ENCODE data around the gene SCAMP3.
"Not testable (repeated sequence)": the region's sequence is repeated elsewhere in the genome, so short reads cannot be mapped to it uniquely, and the experiment has no call there.

Gene SCAMP3

DNA sequence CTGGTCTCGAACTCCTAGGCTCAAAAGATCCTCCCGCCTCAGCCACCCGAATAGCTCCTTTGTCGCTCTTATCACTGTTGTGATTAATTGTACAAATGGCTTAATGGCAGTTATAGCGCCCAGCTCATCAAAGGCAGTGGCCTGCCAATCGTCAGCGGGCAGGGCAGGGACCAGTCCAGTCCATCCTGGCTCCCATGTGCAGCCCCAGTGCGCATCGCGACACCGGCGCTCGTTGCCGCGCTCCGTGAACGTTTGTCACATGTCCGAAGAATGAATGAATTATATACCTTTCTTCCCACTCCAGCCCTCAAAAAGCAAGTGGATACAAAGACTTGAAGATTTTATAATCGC is 35.3 kb downstream of the SCAMP3 start:
- no peak for DNase-seq

DNA sequence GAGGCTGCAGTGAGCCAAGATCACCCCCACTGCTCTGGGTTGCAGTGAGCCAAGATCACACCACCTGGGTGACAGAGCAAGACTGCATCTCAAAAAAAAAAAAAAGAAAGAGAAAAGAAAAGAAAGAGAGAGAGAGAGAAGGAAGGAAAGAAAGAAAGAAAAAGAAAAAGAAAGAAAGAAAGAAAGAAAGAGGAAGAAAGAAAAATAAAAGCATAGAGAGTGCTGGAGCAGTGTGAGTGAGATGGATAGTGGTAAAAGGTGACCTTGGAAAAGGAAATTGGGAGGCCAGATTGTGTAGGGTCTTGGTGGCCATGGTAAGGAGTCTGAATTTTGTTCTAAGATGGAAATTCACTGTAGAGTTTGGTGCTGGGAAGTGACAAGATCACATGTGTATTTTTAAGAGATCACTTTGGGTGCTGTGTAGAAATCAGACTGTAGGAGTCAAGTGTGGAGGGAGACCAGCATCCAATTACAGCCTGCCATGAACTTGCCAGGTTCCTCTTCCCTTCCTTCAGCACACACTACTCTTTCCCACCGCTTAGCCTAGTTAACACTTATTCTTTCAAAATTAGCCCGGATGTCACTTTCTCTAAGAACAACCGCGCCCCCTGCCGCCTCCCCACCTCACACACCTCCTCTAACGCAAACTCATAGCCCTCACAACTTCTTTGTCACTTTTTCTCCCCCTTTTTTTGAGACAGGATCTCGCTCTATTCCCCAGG is 35.8 kb downstream of the SCAMP3 start:
- peak; percentile 86 for DNase-seq

DNA sequence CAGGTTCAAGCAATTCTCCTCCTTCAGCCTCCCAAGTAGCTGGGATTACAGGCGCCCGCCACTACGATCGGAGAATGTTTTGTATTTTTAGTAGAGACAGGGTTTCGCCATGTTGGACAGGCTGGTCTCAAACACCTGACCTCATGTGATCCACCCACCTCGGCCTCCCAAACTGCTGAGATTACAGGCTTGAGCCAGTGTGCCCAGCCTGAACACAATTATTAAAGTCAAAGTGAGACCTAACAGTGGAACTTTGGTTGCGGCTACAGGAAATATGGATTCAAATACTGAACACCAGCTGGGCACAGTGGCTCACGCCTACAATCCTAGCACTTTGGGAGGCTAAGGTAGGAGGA is 36.8 kb downstream of the SCAMP3 start:
- DNase-seq, result not testable (repeated sequence)

DNA sequence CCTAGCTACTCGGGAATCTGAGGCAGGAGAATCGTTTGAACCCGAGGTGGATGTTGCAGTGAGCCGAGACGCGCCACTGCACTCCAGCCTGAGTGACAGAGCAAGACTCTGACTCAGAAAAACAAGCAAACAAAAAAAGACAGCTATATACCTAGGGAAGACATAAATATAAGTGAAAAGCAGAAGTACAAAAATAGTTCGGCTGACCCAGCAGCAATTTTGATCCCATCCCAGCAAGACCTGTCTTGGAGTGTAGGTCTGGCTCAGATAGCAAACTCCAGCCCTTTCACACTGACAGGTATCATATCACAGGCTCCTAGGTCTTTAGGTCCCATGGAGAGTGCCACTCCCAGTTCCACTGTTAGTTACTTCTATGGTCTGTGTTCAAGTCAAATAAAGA is 39.1 kb downstream of the SCAMP3 start:
- DNase-seq, result no peak

DNA sequence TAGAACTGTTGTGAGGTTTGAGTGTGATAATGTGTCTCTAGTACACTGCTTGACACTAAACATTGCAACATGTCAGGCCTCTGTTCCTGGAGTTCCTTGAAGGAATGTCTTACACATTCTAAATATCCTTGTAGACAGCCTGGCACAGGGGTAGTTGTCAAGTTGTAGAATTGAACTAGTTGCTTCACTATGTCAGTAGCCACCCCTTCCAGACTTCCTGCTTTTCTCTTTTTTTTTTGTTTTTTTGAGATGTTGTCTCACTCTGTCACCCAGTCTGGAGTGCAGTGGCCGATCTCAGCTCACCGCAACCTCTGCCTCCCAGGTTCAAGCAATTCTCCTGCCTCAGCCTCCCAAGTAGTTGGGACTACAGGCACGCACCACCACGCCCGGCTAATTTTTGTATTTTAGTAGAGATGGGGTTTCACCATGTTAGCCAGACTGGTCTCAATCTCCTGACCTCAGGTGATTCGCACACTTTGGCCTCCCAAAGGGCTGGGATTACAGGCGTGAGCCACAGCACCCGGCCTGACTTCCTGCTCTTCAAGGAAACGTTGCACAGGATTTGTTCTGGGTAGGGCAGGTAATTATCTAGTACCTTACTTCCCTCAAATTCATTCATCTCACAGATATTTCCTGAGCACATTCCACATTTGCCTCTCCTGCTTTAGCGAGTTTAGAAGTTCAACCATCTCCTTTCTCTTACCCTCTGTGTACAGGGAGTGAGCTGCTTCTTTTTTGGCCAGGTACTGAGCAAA is 41.8 kb downstream of the SCAMP3 start:
- not testable (repeated sequence) for DNase-seq

DNA sequence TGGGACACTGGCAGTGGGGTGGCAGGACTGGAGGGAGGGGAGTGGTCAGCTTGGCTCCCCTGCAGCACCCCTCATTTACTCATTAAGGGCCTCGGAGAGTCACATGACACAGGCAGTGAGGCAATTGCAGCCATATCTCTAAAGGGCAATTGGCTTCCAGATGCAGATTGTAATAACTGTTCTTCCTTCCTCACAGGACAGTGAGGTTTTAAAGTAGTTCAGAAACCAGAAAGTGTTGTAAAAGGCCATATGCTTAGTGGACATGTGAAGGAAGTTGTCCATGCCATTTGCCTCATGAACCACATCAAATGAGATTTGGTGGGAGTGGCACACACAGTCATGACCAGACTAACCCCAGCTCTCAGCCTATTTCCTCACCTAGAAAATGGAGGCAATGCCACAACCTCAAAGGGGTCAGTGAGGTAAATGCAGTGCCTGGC is 42.5 kb downstream of the SCAMP3 start:
- DNase-seq, result no peak

DNA sequence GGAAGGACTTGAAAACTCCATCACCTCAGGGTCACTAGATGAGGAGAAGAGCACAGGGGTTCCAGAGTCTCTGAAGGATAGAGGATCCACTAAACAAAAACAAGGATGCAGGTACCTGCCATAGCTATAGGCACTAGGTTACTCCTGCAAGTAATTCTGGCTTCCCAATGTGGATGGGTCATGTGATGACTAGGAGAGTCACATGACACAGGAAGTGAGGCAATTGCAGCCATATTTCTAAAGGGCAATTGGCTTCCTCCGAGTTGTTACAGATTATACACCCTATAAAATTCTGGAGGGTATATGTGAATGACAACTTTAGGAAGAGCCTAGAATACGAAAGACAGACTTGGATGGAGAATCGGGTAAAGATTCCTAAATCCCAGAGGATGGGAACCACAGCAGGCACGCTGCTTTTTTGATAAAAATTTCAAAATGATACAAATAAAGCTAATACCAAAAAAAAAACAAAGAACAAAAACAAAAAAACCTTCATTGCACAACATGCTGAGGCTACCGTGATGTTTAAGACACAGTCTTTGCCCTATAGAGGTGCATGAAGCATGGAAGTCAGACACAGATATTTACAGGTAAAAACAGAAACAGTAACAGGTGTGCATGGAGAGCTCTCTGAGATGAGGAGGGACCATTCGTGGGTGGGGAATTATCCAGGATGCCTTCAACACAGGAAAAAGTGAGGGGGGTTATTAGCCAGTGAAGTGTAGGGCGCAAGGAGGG is 43.1 kb downstream of the SCAMP3 start:
- peak; percentile 60 for DNase-seq

DNA sequence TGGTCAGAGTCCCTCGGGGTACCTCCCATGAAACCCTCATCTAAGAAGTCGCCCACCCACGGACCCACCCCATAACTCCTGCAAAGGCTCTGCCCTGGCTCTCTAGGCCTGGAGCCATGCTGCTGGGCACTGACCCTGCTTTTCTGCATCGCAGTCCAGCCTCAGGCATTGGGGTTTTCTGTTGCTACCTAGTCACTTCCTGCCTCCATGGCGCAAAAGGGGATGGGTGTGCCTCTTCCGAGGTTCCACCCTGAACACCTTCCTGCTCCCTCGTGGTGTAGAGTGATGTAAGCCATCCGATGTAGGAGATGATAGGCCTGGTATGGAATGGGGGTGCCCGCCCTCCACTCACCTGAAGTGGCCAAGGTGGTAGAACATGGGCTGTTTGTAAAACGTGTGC is 47.5 kb downstream of the SCAMP3 start:
- not testable (repeated sequence) for DNase-seq

DNA sequence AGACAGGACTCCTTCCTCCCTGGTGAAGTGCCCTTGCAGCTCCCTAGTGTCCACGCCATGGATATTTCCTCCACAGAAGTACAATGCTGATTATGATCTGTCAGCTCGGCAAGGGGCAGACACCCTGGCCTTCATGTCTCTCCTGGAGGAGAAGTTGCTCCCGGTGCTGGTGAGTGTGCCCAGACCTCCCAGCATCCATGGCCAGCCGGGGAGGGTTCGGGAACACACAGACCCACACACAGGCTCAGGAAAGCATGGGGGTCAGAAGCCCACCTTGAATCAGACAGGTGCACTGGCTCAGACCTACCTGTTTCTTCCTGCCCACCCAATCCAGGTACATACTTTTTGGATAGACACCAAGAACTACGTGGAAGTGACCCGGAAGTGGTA is 50.1 kb downstream of the SCAMP3 start:
- not testable (repeated sequence) for DNase-seq

DNA sequence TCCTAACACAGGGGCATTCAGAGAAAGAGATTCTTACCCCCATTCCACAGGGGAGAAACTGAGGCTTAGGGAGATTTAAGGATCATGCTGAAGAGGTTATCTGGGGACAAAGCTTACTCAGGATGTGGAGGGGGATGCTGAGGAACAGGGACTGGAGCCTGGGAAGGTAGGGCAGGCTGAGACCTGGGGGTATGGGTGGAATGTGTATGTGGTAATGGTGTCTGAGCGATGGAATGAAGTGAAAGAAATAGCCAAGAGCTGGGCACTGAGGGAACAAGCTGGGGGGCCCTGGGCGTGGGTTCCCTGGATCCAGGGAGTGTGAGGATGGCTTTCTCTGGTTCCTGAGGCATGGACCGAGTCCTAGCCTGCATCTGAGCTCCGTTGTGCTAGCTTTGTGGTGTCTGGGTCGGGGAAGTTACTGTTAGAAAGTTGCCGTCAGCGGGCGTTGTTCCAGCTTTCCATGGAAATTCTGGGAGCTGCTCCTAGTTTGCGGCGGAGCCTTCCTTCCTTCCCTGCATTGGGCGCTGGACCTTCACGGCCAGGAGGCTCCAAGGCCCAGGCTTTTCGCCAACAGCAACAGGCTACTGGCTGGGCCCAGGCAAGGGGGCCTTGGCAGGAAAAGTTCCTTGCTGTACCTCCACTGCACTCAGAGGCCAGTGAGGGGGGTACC is 50.6 kb downstream of the SCAMP3 start:
- DNase-seq, result peak; percentile 26

DNA sequence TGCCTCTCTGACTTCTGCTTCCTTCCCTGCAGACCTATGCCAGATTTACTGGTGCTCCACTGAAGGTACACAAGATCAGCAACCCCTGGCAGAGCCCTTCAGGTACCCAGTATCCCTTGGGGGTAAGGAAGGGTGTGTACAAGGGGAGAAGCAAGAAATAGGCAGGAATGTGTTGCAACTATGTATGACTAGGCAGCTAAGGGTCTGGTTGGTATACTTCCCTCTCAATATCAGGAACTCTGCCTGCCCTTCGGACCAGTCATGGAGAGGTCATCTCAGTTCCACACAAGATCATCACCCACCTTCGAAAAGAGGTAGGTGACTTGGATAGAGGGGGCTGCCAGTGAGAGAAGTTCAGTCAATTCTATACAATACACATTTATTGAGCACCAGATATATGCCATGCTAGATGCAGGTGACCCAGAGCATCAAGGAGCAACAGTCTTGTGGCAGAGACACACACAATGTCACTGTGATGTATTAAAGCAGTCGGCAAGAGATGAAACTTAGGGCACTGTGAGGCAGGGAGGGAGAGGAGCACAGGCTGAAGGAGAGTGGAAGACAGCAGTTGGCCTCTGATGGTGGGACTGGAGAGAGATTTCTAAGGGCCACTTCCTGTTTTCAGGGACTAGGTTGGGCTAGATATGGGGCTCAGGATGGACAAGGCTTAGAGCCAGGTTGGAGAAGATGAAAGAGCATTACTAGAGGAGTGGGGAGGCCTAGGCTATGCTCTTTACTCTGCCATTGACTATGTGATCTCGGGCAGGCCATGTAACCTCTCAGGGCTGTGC is 51.7 kb downstream of the SCAMP3 start:
- no peak for DNase-seq

DNA sequence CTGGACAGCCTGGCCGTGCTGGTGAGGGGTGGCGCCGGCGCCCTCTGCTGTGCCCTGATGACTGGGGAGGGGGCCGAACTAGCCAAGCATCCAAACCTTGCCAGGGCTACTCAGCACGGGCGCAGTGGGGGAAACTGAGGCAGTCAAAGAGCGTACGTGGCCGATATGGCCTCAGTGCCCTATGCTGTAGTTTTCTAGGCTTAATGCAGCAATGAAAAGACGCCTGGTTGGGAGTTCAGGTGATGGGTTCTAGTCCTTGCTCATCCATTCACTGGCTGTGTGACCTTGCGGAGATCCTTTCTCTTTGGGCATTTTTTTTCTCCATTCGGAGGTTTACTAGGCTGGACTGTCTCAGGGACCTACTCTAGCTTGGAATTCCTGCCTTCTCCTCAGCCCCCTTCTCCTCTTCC is 52.8 kb downstream of the SCAMP3 start:
- no peak for DNase-seq

DNA sequence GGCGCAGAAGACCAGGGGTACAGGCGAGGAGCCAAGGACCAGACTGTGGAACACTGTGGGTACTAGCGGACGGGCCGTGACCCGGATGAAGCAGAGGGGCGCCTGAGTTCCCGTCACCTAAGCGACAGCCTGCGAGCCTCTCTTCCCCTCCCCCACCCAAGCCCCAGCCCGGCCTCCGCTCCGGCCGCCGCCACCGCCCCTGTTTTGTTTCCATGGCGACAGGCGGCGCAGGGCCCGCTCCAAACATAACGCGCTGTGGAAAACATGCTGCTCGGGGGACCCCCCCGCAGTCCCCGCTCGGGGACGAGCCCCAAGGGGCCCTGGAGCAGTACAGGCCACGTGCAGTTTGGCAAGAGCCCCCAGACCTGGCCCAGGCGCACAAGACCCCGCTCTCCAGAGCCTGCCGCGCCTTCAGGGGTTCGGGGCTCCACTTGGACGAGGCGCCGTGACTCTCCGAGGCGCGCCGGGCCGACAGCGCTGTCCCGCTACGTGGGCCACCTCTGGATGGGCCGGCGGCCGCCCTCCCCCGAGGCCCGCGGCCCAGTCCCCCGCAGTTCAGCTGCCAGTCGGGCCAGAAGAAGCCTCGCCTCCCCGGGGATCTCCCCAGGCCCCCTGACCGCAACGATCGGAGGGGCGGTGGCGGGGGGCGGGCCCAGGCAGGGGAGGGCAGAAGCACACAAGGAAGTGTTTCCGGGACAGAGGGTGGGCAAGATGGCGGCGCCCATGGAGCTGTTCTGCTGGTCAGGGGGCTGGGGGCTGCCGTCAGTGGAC is 53.4 kb downstream of the SCAMP3 start, which contains the start of gene MTX1:
MTX1 (plus strand) TSS at position 155 of the 771 bp plus-strand sequence; CDS start at position 265, 110 bp downstream.
- DNase-seq, result peak; percentile 84

DNA sequence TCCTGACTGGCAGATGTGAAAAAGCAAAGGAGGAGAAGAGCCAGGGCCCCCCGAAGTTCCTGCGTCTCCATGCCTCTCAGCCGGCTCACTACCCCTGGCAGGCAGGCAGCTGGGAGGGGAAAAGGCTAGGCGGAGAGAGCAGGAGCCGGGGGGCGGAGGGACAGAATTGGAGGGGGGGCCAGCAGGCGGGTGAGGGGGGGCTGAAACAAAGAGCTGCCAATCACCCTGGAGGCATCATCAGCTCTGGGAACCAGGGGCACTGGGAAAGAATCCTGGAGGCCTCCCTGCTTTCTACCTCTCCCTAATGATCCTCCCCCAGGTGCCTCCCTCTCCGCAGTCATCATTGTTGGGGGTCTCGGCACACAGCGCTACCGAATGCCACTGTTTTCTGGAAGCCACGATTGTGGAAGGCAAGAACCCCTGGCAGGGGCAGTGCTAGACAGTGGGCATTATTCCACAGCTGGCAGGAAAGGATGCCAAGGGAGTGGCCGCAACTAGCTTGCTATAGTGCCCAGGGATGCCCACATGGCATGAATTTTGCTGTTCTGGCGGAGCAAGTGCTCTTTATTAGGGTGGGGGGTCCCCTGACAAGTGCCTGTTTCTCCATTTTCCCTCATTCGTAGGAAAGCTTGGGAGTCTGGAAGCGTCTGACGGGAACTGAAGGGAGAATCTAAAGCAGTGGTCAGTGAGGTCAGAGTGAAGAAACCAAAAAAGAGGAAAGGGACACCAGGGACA is 54.2 kb downstream of the SCAMP3 start, which contains the start of gene THBS3:
THBS3 (minus strand) TSS at position 92 of the 735 bp plus-strand sequence; CDS start at position 71, 21 bp downstream.
- peak; percentile 57 for DNase-seq

DNA sequence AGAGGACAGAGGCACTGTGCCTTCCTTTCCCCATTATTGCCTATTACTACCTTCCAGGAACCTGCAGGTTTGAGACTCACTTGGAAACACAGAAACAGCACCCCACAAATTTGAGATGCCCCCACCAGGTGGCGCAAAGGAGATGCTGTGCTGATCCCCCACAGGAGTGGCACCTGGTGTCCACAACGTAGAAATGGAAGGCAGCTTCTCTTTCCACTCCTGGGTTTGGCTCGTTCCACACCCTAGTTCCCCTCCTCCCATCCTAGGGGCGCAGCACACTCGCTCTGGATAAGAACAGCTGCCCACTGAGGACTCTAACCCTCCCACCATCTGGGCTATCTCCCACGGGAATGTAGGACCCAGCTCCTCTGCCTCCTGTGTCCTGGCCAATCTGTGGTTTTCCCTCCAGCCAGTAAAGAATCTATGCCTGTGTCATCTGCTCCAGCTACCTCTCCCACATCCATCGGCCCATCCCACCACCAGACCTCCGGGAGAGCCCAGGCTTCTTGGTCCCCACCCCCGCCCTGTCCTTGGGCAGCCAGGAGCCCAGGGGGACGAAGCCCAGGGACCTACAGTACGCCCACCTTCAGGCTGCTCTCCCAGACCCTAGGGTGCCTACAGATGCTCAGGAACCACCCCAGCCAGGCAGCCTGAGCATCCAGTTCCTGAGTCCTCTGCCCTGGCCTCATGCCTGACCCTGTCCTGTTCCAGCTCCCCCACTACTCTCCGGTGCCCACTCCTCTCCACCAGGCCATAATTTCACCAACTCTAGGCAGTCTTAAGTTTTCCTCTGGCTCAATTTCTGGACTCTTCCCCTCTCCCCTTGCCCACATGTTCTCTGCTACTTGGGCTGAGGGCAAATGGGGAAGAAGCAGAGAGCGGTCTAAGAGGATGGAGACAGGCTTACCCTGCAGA is 55.0 kb downstream of the SCAMP3 start:
- peak; percentile 78 for DNase-seq

All from fibroblast of skin of abdomen (primary cell).